Lower lobe of right lung (tissue), 2 donors: ENCODE results near the gene COPE. TPM values are rescaled to one million over a fixed set of nuclear protein-coding genes. Genes with fewer than 3 reads are reported as not detected.
A peak's percentile ranks its signal among the peaks of the same experiment; 100 is the strongest.

Experiments
- ATAC-seq, 2 donors: fragments of 200-7000 bp; cut with Tn5 transposase; one replicate each; pipeline ENCODE4 v1.9.1; 2020 to 2022; ENCODE audit warnings: mild to moderate bottlenecking in 2 of 2, moderate library complexity in 2 of 2
- DNase-seq: peaks from one replicate; pipeline ENCODE4 v3.0.0-alpha.2; 2020
- H3K27ac ChIP-seq: fragments of 200-600 bp; one replicate; pipeline ENCODE4 v1.8.0; 2022
- H3K27me3 ChIP-seq: fragments of 200-600 bp; one replicate; pipeline ENCODE4 v1.8.0; 2022; ENCODE audit warnings: low read depth
- H3K36me3 ChIP-seq: fragments of 200-600 bp; one replicate; pipeline ENCODE4 v1.8.0; 2022; ENCODE audit warnings: mild to moderate bottlenecking
- H3K4me1 ChIP-seq: fragments of 200-600 bp; one replicate; pipeline ENCODE4 v1.8.0; 2022
- H3K4me3 ChIP-seq: fragments of 200-600 bp; one replicate; pipeline ENCODE4 v1.8.0; 2022; ENCODE audit warnings: mild to moderate bottlenecking
- H3K9me3 ChIP-seq: fragments of 200-600 bp; one replicate; pipeline ENCODE4 v1.8.0; 2022
- intact Hi-C: fragments of 100-400 bp; cut with DNase I; formaldehyde crosslinking; loops from one replicate; pipeline ENCODE4 v1.11.0; 2022
- total RNA-seq: library from RNA; stranded (reverse); fragmentation: NEBNext Ultra II Directional; extraction: Animal tissue kit (Norgen Biotek cat#: 25700); gene quantifications from one replicate; pipeline ENCODE4 v1.2.1, GENCODE V29; 2021
- TF ChIP-seq, protein P1 (sequence below): fragments of 200-600 bp; IDR thresholded peaks from one replicate; pipeline ENCODE4 v1.8.0; 2022; ENCODE audit warnings: antibody characterized with exemption, mild to moderate bottlenecking
- donor health status: DM: no; HTN: yes; CAD: no; lungs with severe emphysema.

Gene COPE
- total RNA-seq, 1 donor from 2014 or later: 145 TPM

GRCh38 chr19:18871543-18871942 lies 47.6 kb downstream of the COPE start:
- Histone ChIP-seq H3K27ac (no peak overlapping the region), H3K4me1 (peaks cover 11% of the 10 kb centered on the region), H3K36me3 (peaks cover 20% of the 10 kb centered on the region), H3K9me3 (no peaks in the 10 kb centered on the region), H3K4me3 (no peak overlapping the region), H3K27me3 (peaks cover 8% of the 10 kb centered on the region)
- ATAC-seq: no peak
- no peak for DNase-seq
- TF ChIP-seq, protein P1, sequence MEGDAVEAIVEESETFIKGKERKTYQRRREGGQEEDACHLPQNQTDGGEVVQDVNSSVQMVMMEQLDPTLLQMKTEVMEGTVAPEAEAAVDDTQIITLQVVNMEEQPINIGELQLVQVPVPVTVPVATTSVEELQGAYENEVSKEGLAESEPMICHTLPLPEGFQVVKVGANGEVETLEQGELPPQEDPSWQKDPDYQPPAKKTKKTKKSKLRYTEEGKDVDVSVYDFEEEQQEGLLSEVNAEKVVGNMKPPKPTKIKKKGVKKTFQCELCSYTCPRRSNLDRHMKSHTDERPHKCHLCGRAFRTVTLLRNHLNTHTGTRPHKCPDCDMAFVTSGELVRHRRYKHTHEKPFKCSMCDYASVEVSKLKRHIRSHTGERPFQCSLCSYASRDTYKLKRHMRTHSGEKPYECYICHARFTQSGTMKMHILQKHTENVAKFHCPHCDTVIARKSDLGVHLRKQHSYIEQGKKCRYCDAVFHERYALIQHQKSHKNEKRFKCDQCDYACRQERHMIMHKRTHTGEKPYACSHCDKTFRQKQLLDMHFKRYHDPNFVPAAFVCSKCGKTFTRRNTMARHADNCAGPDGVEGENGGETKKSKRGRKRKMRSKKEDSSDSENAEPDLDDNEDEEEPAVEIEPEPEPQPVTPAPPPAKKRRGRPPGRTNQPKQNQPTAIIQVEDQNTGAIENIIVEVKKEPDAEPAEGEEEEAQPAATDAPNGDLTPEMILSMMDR: no peak
- intact Hi-C loops: no loop called here

DNA sequence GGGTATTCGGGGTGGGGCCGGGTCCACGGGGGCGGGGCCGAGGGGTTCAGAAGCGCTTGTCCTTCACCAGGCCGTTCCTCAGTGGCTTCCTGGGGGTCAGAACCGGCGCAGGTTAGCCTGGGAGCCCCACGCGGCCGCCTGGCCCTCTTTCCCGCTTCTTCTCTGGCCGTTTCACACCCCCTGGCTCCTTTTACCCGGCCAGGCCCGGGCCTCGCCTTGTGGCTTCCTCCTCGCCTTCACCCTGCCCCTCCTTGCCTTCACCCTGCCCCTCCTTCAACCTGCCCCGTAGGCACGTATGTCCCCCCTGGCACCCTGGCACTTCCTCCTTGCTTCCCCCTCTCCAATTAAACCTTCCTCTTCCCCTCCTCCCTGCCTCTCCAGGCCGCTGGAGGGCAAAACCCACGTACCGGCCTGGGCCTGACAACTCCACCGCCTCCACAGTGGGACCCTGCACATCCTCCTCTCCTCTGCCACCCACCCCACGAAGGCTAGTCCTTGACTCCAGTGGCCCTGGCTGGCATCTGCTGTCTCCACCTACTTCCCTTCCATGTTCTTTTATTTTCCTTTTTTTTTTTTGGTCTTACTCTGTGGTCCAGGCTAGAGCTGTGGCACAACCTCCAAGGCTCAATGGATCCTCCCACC lies 48.5 kb downstream of the COPE start:
- H3K4me3 ChIP-seq: no peak overlapping the region
- TF ChIP-seq, protein P1: no peak
- H3K9me3 ChIP-seq: no peaks in the 10 kb centered on the region
- intact Hi-C loops: no loop called here
- peaks cover 29% of the 10 kb centered on the region for H3K36me3 ChIP-seq
- DNase-seq (peak; percentile 44), ATAC-seq (peak; percentile 4 to 5)
- H3K4me1 ChIP-seq: peaks cover 11% of the 10 kb centered on the region
- H3K27ac ChIP-seq: no peak overlapping the region
- peaks cover 8% of the 10 kb centered on the region for H3K27me3 ChIP-seq

DNA sequence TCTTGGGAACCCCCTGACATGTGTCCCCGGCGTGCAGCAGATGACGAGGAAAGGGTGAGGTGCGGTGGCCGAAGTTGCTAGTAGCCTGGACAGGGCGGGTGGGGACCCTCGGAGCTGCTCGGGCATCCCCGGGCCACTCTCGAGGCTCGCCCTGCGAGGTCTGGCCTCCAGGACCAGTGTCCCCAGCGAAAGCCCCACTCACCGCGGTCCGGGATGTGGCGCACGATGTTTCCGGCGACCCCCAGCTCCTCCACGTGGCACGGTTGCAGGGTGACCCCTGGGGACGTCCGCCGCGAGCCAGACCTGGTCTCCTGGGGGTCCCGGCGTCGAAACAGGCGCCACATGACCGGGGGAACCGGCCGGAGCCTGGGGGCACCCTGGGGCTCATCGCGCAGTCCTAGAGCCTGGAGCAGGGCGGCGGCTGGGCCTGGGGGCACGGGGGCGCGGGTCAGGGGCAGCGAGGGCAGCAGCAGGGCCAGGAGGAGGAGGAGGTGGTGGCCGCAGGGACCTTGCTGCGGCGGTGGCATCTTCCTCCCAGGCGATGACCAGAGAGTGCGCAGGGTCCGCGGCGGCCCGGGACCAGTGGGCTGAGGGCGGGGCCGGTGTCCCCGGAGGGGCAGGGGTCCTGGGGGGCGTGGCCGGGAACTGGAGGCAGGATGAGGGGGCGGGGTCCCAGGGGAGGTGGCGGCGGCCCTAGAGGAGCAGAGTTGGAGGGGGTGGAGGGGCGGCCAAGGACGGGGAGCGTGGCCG lies 49.2 kb downstream of the COPE start:
- Histone ChIP-seq H3K36me3 (peaks cover 36% of the 10 kb centered on the region), H3K9me3 (no peaks in the 10 kb centered on the region), H3K4me3 (no peak overlapping the region), H3K27me3 (peaks cover 8% of the 10 kb centered on the region), H3K27ac (no peak overlapping the region), H3K4me1 (peaks cover 11% of the 10 kb centered on the region)
- TF ChIP-seq, protein P1: no peak
- intact Hi-C loops: no loop called here
- peak; percentile 44 for DNase-seq
- ATAC-seq: peak in 1 of 2 donors; percentile 5

DNA sequence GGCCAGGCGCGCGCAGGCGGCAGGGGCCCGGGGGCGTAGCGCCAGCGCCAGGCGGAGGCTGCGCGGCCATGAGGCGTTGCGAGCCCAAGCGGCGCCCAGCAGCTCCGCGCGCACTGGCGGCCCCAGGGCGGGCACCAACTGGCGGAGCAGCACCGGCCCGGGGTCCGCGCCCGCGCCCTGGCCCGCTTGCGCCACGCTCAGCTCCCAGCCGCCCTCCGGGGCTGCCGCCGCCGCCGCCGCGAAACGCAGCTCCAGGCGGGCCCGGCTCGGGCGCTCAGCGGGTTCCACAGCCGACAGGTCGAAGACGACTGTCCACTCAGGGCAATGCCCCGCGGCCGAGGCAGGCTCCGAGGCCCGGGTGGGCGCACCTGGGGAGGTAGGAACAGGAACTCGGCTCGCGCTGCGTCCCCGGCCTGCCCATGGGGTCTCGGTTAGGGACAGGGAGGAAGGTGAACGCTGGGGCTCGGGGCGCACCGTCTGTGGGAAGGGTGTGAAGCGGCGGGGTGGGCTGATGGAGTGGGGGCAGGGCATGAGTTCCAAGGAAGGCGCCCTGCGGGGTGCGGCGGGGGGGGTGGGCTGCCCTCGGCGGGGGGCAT lies 50.1 kb downstream of the COPE start:
- no peak overlapping the region for H3K4me3 ChIP-seq
- H3K36me3 ChIP-seq: peaks cover 44% of the 10 kb centered on the region
- ATAC-seq (no peak), DNase-seq (no peak)
- TF ChIP-seq, protein P1: no peak
- intact Hi-C loops: no loop called here
- H3K9me3 ChIP-seq: no peaks in the 10 kb centered on the region
- peaks cover 11% of the 10 kb centered on the region for H3K4me1 ChIP-seq
- no peak overlapping the region for H3K27ac ChIP-seq
- peaks cover 8% of the 10 kb centered on the region for H3K27me3 ChIP-seq

- intact Hi-C loops: no loop called here
- H3K36me3 ChIP-seq: peaks cover 51% of the 10 kb centered on the region
- ATAC-seq (no peak), DNase-seq (no peak)
- no peaks in the 10 kb centered on the region for H3K9me3 ChIP-seq
- H3K4me1 ChIP-seq: peaks cover 11% of the 10 kb centered on the region
- peaks cover 8% of the 10 kb centered on the region for H3K27me3 ChIP-seq
- TF ChIP-seq, protein P1: no peak
- no peak overlapping the region for H3K27ac ChIP-seq
- no peak overlapping the region for H3K4me3 ChIP-seq
These were observed 50.7 kb downstream of the COPE start for GRCh38 chr19:18868380-18869022.
